Stimulated activated naive CD8-positive, alpha-beta T cell treated with anti-CD3 and anti-CD28 coated beads, Interleukin-15, amount 100 ng/mL, for 72 hours (primary cell): ENCODE results near the gene ATG4B.
A peak's percentile ranks its signal among the peaks of the same experiment; 100 is the strongest.
"Not testable (repeated sequence)": the region's sequence is repeated elsewhere in the genome, so short reads cannot be mapped to it uniquely, and the experiment has no call there.

Experiments used
- ATAC-seq: fragments of 150-1000 bp; cut with Tn5 transposase; 2 replicates; pipeline ENCODE4 v1.10.0; 2021; ENCODE audit warnings: mild to moderate bottlenecking, moderate library complexity
- DNase-seq, 2 donors: peaks; one replicate each; pipeline ENCODE4 v3.0.0; 2021 to 2022
- H3K27ac Mint-ChIP-seq, 2 donors: one replicate each; pipeline ENCODE4 v1.8.0; 2022; ENCODE audit warnings: mild to moderate bottlenecking in 2 of 2, mixed read lengths in 2 of 2, moderate library complexity in 2 of 2
- H3K27me3 Mint-ChIP-seq: one replicate; pipeline ENCODE4 v1.8.0; 2022; ENCODE audit warnings: mixed read lengths
- H3K4me1 Mint-ChIP-seq: one replicate; pipeline ENCODE4 v1.8.0; 2022; ENCODE audit warnings: mild to moderate bottlenecking, mixed read lengths
- H3K4me3 Mint-ChIP-seq, 2 donors: one replicate each; pipeline ENCODE4 v1.8.0; 2022; ENCODE audit warnings: mild to moderate bottlenecking in 2 of 2, mixed read lengths in 2 of 2, moderate library complexity in 1 of 2
- H3K9me3 Mint-ChIP-seq, 2 donors: one replicate each; pipeline ENCODE4 v1.8.0; 2022; ENCODE audit warnings: mixed read lengths in 2 of 2

Gene ATG4B

DNA sequence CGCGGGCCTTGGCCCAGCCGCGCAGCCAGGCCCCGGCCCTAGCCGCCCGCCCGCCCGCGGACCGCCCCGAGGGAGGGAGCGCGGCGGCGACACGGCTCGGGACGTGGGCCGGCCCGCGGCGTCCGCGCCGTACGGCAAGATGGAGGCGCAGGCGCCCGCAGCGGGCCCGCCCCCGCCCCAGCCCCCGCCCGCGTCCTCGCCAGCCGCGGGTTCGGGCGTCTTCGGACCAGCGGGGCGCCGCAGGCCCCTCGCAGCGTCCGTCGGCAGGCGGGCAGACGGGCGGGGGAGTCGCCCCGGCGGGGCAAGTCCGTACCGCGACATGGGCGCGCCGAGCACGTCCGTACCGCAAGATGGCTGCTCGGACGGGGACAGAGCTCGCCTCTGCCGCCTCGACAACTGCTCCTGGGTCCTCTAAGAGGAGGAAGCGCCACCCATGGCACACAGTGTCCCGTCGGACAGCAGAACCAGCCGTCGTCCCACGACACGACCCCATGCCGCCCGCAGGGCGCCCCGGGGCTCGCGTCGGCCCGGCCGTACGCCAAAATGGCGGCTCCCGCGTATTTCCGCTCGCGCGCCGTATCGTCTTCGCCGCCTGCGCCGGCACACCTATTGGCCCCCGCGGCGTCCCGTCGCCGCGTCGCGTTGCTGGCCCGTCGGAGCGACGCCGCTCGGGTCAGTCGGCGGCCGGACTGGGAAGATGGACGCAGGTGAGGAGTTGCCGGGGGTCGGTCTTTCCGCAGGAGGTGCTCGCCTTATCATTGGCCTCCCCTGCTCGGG is at the start of gene ATG4B, which contains the start of gene THAP4:
Gene ATG4B, plus strand, starts transcription at position 676 of the 777 bp plus-strand sequence. Its CDS starts 22 bp downstream, at position 698.
Gene THAP4, minus strand, starts transcription at position 141 of the 777 bp plus-strand sequence. CDS start 141 bp downstream, outside the sequence.
- DNase-seq = peak; percentile 81 to 82
- Mint-ChIP-seq H3K4me1 (peaks cover 65% of the 10 kb centered on the region), H3K9me3 (peaks cover 0 to 12% of the 10 kb centered on the region in 2 donors), H3K27ac (peak within 1 kb of the TSS; percentile 89 to 95), H3K4me3 (peak within 1 kb of the TSS; percentile 85 to 98), H3K27me3 (no peaks in the 10 kb centered on the region)
- ATAC-seq = peak; percentile 78

DNA sequence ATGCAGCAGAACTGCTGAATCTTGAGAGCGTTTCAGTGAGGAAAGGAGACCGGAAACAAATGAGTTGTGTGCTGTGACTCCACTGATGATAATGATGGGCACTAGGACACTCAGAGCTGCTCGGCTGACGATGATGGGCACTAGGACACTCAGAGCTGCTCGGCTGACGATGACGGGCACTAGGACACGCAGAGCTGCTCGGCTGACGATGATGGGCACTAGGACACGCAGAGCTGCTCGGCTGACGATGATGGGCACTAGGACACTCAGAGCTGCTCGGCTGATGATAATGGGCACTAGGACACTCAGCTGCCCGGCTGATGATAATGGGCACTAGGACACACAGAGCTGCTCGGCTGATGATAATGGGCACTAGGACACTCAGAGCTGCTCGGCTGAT is 47.6 kb upstream of the ATG4B start:
- not testable (repeated sequence) for H3K27me3 Mint-ChIP-seq, H3K4me1 Mint-ChIP-seq, H3K27ac Mint-ChIP-seq, H3K4me3 Mint-ChIP-seq, ATAC-seq, DNase-seq
- peaks cover 12 to 34% of the 10 kb centered on the region in 2 donors for H3K9me3 Mint-ChIP-seq

DNA sequence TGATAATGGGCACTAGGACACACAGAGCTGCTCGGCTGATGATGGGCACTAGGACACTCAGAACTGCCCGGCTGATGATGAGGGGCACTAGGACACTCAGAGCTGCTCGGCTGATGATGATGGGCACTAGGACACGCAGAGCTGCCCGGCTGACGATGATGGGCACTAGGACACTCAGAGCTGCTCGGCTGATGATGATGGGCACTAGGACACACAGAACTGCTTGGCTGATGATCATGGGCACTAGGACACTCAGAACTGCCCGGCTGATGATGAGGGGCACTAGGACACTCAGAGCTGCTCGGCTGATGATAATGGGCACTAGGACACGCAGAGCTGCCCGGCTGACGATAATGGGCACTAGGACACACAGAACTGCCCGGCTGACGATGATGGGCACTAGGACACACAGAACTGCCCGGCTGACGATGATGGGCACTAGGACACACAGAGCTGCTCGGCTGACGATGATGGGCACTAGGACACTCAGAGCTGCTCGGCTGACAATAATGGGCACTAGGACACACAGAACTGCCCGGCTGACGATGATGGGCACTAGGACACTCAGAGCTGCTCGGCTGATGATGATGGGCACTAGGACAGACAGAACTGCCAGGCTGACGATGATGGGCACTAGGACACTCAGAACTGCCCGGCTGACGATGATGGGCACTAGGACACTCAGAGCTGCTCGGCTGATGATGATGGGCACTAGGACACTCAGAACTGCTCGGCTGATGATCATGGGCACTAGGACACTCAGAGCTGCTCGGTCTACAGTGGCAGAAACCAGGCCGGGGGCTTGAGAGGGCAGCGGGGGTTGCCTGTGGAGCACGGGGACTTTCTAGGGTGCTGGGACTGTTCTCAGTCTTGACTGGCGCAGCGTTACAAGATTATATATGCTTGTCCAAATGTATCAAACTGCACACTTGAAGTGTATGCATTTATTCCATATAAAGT is 46.7 kb upstream of the ATG4B start:
- not testable (repeated sequence) for H3K4me1 Mint-ChIP-seq, H3K27ac Mint-ChIP-seq, H3K4me3 Mint-ChIP-seq, DNase-seq, H3K27me3 Mint-ChIP-seq, ATAC-seq
- peaks cover 12 to 26% of the 10 kb centered on the region in 2 donors for H3K9me3 Mint-ChIP-seq

DNA sequence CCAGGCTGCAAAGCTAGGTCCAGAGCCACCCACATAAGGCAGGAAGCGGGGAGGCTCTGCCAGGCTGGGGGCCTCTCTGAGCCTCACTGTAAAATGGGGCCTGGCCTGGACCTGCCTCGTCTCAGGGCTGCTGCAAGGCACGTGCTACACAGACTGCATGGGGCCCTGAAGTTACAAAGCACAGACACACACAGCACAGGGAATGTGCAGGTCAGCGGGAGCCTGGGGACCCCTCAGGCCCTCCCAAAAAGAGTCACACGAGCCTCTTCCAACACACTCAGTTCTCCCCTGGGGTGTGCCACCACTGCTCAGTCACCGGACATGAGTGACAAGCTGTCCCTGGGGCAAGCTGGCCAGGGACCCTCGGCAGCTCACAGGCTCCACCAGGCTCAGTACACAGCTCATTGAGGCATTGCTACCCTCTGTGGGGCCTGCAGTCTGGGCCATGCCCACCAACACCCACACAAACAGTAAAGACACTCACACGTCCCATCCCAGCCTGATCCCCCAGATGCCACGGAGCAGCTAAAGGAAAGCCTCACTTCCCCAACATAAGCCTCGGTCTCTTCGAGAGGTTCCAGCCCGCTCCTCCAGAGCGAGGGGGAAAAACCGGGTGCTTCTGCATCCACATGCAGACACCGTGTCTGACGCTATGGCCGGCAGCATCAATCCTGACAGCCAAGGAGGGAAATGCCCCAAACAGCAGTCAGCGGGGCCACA is 45.2 kb upstream of the ATG4B start:
- H3K27ac Mint-ChIP-seq = peak overlapping the region in 1 of 2 donors; percentile 74
- DNase-seq (no peak), ATAC-seq (no peak)
- H3K9me3 Mint-ChIP-seq = peaks cover under 1 to 14% of the 10 kb centered on the region in 2 donors
- no peaks in the 10 kb centered on the region for H3K4me1 Mint-ChIP-seq
- H3K4me3 Mint-ChIP-seq = no peak overlapping the region
- no peaks in the 10 kb centered on the region for H3K27me3 Mint-ChIP-seq

DNA sequence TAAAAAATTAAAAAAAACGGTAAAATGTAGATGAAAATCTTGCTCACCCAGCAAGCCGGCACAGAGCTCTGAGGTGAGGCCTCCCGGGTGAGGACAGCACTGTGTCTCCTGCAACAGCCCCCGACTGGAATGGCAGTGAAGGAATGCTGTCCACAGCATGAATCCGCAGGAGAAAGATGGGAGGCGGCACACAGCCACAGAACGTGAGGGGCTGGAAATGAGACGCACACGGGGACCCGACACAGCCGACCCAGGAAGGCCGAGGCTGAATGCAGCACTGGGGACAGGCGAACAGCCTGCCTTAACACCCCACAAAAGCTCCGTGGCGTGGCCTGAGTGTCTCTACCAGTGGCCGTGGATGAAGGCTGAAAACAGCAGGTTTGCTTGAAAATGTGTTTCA is 44.2 kb upstream of the ATG4B start:
- ATAC-seq (no peak), DNase-seq (no peak)
- Mint-ChIP-seq H3K4me1 (no peaks in the 10 kb centered on the region), H3K27me3 (no peaks in the 10 kb centered on the region), H3K27ac (no peak overlapping the region), H3K4me3 (no peak overlapping the region), H3K9me3 (peaks cover 0 to 4% of the 10 kb centered on the region in 2 donors)

DNA sequence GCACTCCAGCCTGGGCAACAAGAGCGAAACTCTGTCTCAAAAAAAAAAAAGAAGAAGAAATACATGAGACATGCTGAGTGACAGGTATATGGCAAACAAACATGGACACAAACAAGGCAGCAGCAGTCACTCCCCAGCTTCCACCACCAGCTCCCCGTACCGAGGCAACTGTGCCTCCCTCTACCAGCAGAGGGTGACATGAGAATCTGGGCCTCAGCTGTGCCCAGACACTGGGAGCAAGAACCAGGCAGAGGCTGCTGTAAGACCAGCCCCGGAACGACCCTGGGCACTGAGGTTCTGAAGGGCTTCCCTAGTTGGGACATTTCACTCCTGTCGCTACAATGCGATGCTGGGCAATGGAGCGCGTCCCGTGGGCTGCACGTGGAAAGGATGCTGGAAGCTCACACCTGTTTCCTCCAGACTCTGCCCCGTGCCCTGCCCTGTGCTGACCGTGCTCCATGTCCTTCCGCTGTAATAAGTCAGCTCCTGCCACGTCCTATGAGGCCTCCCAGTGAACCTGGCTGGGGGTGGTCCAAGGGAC is 41.8 kb upstream of the ATG4B start:
- Mint-ChIP-seq H3K4me1 (no peaks in the 10 kb centered on the region), H3K27ac (no peak overlapping the region), H3K4me3 (no peak overlapping the region), H3K9me3 (no peaks in the 10 kb centered on the region), H3K27me3 (no peaks in the 10 kb centered on the region)
- DNase-seq = no peak
- ATAC-seq = no peak

DNA sequence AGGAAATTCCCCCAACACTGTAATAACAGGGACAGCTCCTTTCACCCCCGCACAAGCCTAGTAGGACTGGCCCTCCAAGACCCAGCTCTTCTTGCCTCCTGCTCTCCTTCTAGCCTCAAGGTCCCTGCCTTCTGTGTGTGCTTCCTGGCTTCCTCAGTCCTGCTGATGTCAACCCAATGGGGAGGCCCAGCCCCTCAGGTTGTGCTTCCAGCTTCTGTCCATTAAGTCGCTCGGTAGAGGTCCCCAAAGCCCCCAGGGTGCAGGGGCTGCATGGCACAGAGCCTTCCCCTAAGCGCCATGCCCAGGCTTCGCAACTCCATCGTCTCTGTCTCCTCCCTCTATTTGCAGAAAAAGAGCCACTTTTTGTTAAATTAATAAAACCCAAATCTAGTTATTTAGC is 39.9 kb upstream of the ATG4B start:
- no peak overlapping the region for H3K4me3 Mint-ChIP-seq
- H3K27me3 Mint-ChIP-seq = no peaks in the 10 kb centered on the region
- DNase-seq = no peak
- no peak for ATAC-seq
- no peaks in the 10 kb centered on the region for H3K4me1 Mint-ChIP-seq
- H3K9me3 Mint-ChIP-seq = no peaks in the 10 kb centered on the region
- H3K27ac Mint-ChIP-seq = no peak overlapping the region

DNA sequence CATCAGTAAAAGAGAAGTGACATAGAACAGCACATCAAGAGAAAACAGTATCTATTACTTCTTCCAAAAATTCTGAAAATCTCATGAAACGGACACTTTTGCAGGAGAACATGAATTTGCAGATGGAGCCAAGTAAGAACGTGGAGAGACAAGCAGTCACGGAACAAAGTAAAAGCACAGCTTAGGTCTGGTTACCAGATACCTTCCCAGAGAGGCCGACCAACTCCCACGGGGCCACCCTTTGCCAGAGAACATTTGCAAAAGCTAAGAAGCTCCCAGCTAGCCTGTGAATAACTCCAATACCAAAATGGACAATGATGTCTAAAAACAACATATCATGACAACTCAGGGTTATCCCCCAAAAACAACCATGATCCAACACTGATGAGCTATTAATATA is 39.4 kb upstream of the ATG4B start:
- Mint-ChIP-seq H3K27ac (no peak overlapping the region), H3K4me1 (no peaks in the 10 kb centered on the region), H3K9me3 (no peaks in the 10 kb centered on the region), H3K4me3 (no peak overlapping the region), H3K27me3 (no peaks in the 10 kb centered on the region)
- ATAC-seq (no peak), DNase-seq (no peak)

DNA sequence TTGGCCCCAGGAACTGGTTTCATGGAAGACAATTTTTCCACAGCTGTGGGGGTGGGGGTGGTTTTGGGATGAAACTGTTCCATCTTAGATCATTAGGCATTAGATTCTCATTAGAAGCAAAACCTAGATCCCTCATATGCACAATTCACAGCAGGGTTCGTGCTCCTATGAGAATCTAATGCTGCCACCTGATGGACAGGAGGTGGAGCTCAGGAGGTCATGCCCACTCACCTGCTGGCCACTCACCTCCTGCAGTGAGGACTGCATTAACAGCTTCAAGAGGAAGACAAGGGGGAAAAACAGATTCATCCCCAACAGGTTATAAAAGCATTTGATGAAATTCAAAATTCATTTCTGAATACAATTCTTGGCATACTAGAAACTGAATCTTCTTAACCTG is 39.0 kb upstream of the ATG4B start:
- Mint-ChIP-seq H3K27me3 (no peaks in the 10 kb centered on the region), H3K27ac (no peak overlapping the region), H3K9me3 (no peaks in the 10 kb centered on the region), H3K4me3 (no peak overlapping the region), H3K4me1 (no peaks in the 10 kb centered on the region)
- no peak for DNase-seq
- ATAC-seq = no peak

DNA sequence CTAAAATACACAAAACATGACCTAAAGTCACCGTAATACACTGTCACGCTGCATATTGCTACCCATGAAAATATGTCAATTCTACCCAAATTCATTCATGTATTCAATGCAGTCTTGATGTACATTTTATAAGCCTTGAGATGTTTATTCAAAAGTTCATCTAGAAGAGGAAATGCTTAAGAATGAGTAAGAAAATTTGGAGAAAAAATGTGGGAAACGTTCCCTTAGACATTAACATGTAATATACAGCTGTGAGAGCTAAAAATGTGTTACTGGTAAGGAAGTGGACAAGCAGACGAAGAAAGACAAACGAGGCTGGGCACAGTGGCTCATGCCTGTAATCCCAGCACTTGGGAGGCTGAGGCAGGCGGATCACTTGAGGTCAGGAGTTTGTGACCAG is 37.9 kb upstream of the ATG4B start:
- ATAC-seq (no peak), DNase-seq (no peak)
- no peaks in the 10 kb centered on the region for H3K27me3 Mint-ChIP-seq
- H3K4me1 Mint-ChIP-seq = no peaks in the 10 kb centered on the region
- H3K9me3 Mint-ChIP-seq = no peaks in the 10 kb centered on the region
- H3K27ac Mint-ChIP-seq = no peak overlapping the region
- H3K4me3 Mint-ChIP-seq = no peak overlapping the region

DNA sequence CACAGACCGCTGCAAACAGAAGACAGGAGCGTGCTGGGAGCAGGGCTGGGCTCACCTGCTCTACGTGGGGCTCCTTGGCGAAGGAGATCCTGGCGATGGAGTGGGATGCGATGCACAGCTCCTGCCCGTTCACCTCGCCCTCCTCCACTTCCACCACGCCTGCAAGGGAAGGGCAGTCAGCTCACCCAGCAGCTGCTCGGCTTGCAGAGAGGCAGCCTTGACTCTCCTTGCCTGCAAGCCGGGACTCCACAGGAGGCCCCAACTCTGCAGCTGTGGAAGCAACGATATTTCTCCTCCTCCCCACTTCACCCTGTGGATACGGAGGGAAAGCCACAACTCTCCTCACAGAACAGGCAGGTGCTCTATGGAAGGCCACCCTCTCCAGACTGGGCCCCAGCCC is 35.7 kb upstream of the ATG4B start:
- ATAC-seq (no peak), DNase-seq (no peak)
- Mint-ChIP-seq H3K27ac (peak overlapping the region in 1 of 2 donors; percentile 91), H3K9me3 (no peaks in the 10 kb centered on the region), H3K4me1 (no peaks in the 10 kb centered on the region), H3K4me3 (no peak overlapping the region), H3K27me3 (no peaks in the 10 kb centered on the region)

DNA sequence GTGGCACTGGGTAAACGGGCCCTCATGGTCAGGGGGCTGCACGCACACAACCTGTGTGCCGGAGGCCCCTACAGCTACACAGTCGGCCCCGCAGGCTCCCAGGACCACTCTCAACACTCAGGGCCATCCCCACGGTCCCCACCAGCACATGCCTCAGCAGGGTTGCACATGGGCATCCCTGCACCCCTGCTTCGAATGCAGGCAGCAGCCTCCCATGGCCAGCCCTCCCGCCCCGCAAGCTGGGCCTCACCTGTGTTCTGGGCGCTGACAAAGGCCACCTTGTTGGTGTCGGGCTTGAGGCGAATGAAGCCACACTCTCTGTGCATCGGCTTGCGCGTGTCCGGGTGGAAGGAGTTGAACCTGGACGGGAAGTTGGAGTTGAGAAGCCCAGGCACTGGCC is 34.8 kb upstream of the ATG4B start:
- H3K9me3 Mint-ChIP-seq = no peaks in the 10 kb centered on the region
- H3K4me1 Mint-ChIP-seq = no peaks in the 10 kb centered on the region
- no peak for ATAC-seq
- no peak overlapping the region for H3K27ac Mint-ChIP-seq
- H3K4me3 Mint-ChIP-seq = no peak overlapping the region
- H3K27me3 Mint-ChIP-seq = no peaks in the 10 kb centered on the region
- no peak for DNase-seq

DNA sequence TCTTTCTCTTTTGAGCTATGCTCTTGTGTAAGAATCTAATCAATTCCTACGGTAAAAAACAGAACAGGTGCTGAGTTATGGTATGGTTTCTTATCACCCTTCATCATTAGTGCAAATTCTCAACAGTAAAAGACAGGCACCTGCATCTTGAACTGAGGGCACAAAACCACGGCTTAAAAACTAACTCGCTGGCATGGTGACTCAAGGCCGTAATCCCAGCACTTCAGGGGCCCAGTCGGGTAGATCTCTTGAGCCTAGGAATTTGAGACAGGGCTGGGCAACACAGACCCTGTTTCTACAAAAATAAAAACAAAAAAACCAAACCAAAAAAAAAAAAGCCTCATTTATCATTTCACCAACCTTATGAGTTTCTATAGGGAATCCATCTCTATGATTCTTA is 33.8 kb upstream of the ATG4B start:
- ATAC-seq = no peak
- Mint-ChIP-seq H3K4me1 (peaks cover 5% of the 10 kb centered on the region), H3K9me3 (no peaks in the 10 kb centered on the region), H3K27me3 (no peaks in the 10 kb centered on the region), H3K4me3 (no peak overlapping the region), H3K27ac (peak overlapping the region in 1 of 2 donors; percentile 74)
- no peak for DNase-seq

DNA sequence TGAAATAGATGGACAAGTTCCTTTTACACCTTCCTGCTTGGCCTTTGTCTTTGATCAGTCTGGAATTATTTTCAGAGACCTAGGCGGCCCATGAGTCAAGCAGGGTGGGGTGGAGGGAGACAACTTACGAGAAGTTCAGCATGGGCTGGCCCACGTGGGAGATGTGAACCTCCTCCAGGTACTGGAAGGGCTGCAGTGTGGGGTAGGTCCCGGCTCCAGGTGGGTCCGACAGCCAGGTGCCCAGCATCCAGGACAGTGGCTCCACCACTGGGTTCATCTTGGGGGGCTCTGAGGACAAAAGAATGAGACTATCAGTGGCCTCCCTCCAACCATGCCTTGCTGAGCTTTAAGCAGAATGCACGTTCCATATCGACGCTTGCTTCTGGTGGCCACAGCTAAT is 31.3 kb upstream of the ATG4B start:
- ATAC-seq (no peak), DNase-seq (no peak)
- H3K4me1 Mint-ChIP-seq = peaks cover 22% of the 10 kb centered on the region
- H3K27ac Mint-ChIP-seq = peak overlapping the region in 1 of 2 donors; percentile 33
- H3K4me3 Mint-ChIP-seq = no peak overlapping the region
- H3K27me3 Mint-ChIP-seq = no peaks in the 10 kb centered on the region
- no peaks in the 10 kb centered on the region for H3K9me3 Mint-ChIP-seq
